Activated naive CD4-positive, alpha-beta T cell treated with Interleukin-2 at 50 U/mL for 16 hours (primary cell): ENCODE results near the gene BMP6.

Source experiments
- DNase-seq: peaks from one replicate; pipeline ENCODE4 v3.0.0-alpha.2; 2020

Gene BMP6

DNA sequence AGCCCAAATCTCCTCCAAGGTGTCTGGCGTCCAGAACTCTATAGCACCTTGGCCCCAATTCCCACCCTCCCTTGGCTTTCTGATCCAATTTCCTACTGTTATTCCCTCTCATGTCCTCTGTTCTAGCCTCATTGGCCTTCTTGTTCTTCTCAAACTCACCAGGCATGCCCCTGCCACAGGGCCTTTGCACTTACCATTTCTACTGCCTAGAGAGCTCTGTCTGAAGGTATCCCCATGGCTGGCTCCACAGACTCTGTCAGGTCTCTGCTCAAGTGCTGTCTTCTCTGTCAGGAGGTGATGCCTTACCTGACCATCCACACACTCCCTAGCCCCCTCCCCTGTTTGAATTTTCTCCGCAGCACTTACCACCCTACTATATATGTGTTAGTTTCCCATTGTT, 5.6 kb upstream of the BMP6 start:
- DNase-seq, result no peak

DNA sequence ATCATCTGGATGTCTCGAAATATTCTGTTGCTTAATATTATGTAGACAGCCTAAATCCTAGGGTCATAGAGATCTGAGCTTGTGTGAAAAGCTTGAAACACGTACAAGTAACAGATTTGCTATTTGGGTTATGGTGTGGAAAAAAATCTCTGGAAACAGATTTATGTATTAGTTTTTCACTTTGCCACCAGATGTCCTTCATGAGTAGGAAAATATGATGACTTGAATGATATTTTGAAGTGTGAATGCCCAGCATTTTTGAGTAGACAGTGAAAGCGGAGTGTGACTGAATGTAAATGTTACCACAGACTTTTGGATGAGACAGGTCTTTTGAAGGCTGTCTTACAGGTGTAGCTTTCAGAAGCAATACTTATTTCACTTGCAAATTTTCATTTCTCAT, 4.2 kb upstream of the BMP6 start:
- no peak for DNase-seq

DNA sequence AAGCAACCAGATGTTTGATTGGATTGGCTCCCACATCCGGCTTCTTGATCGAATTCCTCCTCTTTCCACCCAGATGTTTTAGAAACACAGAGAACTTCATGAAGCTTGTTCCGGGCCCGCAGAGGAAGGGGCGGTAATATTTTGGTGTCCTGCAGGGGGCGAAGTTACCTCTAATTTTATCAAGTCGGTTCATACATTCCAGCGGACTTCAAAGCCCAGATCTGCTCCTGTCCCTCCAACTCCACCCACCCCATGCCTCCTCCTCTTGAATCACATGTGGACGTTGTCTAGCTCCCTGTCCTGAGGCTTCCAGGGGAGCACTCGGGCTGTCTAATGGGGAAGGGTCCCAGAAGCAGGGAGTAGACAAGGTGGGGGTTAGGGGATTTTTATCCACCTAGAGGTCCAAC, 2.9 kb upstream of the BMP6 start:
- peak; percentile 66 for DNase-seq

DNA sequence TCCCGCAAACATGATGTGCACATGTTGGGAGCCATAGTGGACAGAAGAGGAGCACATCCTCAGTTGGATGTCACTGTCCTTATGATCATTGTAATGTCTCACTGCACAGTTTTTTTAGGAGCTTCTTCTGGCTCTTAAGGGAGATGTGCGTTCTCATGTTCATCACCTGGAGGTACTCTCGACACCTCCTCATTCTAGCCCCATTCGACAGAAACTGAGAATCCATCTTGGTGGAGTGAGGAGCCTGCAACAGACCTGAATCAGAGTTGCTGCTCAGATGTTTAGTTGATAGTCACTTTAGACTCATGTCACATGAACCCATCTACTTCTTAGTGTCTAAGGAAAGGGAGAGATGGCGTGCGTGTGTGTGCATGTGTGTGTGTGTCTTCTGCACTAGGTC, 2.3 kb upstream of the BMP6 start:
- DNase-seq, result no peak

DNA sequence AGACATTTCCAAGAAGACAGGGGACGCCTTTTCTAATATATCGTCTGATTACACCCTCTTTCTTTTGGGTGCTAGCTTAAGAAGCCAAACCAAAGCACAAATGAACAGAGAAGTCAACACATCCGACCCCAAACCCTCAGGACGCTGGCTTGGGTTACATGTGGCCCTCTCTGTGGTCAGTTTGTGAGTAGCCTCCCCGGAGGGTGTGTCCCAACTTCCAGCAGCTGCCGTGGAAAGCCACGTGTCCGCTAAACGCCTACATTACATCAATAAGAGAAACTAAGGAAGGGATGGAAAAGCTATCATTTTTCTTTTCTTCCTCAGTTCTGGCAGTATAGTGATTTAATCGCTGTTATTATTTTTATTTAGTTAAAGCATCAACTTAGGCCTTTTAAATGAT, 487 bp upstream of the BMP6 start:
- no peak for DNase-seq

DNA sequence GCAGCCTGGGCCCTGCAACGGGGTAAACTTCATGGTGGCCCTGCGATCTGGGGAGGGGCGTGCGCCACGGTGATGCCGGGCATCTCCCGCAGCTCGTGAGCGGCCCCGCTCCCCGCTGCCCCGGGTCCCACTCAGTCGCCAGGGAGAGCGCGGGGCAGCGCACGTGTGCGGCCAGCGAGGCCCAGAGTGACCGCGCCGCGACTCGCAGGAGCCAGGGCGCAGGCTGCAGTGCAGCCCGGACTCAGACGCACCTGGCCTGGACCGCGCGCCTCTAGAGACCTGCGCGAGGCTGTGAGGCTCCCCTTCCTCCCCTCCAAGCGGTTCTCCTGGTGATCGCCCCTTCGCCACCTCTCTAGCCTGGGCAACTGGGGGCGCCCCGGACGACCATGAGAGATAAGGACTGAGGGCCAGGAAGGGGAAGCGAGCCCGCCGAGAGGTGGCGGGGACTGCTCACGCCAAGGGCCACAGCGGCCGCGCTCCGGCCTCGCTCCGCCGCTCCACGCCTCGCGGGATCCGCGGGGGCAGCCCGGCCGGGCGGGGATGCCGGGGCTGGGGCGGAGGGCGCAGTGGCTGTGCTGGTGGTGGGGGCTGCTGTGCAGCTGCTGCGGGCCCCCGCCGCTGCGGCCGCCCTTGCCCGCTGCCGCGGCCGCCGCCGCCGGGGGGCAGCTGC, 652 bp downstream of the BMP6 start:
- DNase-seq, result no peak

DNA sequence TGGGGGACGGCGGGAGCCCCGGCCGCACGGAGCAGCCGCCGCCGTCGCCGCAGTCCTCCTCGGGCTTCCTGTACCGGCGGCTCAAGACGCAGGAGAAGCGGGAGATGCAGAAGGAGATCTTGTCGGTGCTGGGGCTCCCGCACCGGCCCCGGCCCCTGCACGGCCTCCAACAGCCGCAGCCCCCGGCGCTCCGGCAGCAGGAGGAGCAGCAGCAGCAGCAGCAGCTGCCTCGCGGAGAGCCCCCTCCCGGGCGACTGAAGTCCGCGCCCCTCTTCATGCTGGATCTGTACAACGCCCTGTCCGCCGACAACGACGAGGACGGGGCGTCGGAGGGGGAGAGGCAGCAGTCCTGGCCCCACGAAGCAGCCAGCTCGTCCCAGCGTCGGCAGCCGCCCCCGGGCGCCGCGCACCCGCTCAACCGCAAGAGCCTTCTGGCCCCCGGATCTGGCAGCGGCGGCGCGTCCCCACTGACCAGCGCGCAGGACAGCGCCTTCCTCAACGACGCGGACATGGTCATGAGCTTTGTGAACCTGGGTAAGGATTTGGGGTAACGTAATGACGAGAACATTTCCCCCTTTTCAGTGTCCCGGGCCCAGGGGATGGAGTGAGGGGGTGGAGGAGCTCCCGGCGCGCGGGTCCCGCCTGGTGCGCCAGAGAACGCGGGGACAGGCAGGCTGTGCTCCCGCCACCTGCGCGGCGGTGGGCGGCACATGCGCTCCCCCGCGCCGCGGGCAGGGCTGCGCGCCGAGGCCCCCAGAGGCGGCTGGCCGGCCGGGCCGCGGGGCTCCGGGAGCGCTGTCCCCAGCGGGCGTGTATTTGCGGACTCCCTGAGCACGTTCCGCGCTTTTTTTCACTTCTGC, 1.4 kb downstream of the BMP6 start:
- DNase-seq, result no peak

DNA sequence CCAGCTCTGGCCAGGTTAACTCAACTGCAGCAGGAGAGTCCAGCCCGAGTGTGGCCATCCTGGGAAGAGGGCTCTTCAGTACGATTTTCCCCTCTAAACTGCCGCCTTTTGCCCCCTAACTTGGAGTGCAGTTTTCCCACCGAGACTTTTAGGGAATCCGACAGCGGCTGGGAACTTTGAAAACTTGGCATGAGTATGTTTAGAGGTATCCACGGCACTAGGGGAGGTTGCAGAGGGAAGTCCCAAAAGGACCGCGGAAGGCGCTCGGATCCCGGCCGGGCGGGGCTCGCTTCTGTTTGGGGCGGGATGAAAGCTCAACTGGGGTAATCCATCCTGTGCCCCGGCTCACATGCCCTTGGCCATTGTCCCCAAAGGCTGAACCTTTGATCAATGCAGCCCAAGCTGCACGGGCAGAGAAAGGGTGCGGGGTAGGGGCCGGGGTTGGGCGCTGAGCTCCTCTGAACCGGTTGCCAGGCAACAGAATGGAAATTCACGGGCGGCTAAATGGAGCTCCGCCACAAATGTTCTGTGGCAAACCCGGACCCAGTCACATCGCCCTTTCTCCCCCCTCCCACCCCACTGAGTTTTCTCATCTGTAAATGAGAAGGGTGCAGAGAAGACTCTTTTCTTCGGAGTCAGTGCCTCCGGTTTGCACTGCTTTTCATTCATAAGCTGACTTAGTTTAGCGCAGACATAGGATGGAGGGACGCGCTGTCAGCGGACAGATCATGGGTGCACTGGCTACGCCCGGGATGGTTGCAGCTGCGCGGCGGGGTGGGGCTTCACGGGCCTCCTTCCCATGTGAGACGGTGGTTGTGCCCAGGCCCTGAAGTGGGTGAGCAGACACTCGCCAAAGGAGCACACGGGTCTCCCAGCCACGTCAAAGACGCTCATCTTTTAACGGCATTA, 2.3 kb downstream of the BMP6 start:
- no peak for DNase-seq

DNA sequence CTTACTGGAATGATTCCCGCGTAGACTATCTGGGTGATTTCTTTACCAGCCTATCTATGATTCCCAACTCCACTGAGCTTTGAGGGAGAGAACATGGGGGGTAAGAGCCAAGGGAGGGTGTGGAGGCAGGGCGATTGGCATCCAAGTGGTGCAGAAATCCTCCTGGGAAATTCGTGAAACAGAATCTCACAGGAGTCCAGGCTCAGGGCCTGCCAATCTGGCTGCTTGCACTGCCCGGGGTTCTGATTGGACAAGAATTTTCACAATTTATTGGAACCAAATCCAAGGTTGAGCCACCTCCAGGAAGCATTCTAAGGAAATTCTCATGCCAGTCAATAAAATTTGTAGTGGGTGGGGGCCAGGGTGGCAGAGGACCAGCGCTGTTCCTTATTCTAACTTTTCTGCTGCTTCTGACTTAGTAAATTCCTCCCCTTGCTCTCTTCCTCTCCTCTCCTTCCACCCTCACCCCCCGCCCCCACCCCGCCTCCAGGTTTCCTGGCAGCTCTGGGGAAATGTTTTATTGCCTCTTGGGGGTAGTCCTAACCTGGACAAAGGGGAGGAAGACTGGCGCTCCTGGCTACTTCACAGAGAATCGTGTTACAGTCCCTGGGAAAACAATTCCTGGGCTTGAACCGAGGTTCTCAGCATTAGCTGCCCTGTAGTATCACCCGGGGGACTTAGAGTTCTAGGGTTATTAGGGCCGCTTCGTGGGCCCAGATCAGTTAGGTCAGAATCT, 3.1 kb downstream of the BMP6 start:
- DNase-seq, result no peak

DNA sequence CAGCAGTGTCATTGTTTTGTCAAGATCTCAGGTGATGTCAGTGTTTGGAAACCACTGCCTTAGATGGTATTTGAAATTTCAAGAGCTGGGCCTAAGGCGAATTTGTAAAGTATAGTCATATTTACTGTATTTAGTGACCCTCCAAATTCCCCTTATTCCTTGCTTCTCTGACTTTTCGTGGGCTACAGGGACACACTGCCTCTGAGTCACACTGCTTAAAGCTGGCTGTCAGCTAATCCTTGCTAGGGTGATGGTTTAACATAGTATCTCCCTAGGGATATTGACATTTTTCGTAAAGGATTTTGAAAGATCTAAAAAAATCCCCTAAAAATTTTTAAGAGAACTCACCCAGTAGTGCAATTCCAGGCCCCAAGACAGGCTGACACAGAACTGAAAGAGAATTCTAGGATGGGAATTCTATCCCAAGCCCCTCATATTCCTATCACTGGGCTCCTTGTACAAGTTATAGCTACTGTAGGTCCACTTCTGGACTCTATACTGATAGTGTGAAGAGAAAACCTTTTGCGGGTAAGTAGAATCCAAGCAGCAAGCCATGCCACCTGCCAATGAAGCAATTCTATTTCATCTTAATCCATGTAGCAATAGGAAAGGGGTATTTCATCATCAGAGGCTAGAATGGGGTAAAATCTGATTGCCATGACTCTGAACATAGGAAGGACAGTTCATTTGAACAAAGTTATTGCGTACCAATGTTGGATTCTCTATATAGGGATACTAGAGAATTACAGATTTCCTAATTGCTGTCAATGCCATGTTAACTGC, 4.3 kb downstream of the BMP6 start:
- DNase-seq, result no peak

DNA sequence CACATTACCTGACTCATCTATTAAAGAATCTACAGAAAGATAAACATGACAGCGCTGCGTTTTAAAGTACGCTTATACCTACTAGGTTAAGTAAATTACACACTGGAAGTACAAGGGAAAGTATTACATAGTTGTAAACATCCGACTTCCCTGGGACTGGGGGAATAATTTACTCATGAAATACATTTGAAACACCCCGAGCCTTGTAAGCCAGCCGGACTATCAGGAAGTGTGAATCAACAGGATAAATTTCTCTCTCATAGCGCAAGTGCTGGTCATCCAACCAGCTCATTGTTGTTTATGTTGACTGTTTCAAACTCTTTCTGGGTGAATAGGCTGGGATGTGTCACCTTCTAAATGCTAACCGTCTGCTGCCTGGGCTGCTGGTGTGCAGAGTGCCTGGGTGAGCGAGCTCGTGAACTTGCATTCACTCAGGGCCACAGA, 4.9 kb downstream of the BMP6 start:
- DNase-seq, result no peak

DNA sequence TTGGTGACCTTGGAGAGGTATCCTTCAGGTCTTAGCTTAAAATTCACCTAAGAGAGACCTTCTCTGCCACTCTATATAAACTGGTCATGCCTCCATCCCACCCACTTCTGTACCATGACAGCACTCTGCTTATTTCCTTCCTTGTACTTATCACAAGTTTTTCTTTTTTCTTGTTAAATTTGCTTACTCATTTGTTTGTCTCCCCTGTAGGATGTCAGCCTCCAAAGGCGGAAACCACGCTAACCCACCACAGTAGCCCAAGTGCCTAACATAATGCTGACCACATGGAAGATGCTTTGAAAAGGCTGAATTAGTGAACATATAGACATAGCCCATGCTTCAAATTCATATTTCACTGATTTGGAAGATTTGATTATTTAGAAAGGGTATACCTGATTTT, 5.4 kb downstream of the BMP6 start:
- no peak for DNase-seq

DNA sequence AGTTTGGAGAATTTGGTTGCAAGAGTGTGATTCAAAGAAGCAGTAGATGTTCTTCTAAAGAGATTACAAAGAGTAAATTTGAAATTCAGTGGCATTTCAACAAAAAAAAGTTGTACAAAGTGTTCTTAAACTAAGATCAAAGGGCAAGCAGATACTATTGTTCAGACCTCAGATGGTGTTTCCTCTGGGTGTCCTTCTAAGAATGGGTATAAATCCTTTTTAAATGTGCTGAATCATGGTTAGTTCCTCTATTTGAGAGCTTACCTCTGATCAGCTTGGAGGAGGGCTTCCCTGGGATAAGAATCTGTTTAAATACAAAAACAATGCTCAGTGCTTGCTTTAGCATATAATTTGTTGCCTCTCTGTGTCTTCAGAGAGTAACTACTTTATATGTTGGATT, 6.3 kb downstream of the BMP6 start:
- DNase-seq, result no peak

DNA sequence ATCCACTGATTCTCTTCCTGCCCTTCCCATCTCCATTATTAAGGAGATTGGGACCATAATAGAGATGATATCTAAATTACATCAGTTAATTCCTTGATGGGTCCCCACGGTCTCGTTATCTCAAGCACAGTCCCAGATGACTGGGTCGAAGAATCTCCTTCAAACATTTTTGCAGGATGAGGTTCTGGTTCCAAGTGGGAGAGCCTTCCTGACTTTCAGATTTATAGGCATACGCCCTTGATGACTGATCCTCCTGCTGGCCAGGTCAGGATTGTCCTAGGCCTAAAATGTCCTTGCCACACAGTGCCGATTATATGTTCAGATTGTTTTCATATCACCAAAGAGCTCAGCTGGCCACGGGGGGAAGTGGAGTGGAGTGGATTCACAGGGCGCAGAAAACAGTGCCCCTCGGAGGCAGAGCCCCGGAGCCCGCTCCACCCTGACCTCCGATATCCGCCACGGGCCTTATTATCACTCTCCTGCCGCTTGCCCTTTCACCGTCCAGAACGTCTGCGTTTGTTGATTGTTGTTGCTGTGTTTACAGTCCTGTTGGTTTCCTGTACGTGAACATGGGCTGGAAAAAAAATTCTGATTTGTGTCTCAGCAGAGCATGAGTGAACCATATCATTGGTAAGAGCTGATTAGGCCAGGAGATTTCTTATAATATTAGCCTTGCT, 8.9 kb downstream of the BMP6 start:
- DNase-seq, result no peak

DNA sequence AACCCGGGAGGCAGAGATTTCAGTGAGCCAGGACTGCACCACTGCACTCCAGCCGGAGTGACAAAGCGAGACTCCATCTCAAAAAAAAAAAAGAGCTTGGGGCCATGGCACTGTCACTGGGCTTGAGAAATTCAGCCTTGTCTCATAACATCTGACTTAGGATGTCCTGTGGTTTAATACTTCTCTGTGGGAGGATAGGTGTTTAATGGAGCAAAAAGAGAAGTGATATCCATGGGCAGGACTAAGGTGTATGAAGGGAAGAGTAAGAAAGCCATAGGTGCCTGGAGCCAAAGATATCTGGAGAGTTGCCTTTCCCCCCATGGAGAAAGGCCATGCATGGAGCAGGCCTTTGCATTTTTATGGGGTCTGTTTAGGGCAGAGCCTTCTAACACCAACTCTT, 11.2 kb downstream of the BMP6 start:
- no peak for DNase-seq

DNA sequence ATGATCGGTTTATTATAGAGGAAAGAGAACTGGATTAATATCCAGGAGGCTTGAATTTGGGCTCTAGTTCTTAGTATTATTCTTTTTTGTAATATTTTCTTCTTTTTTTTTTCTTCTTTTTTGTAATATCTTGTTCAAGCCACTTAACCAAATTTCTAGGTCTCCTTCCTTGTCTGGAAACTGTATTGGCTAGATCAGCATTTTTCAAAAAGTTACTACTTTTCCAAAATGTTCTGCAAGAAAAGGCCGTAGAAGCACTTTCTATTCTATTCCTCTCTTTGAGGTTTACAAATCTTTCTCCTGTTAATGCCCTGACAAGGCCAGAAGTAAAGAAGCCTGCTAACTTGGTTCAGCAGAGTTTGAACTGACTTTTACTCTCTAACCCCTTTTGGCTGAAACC, 12.0 kb downstream of the BMP6 start:
- no peak for DNase-seq

DNA sequence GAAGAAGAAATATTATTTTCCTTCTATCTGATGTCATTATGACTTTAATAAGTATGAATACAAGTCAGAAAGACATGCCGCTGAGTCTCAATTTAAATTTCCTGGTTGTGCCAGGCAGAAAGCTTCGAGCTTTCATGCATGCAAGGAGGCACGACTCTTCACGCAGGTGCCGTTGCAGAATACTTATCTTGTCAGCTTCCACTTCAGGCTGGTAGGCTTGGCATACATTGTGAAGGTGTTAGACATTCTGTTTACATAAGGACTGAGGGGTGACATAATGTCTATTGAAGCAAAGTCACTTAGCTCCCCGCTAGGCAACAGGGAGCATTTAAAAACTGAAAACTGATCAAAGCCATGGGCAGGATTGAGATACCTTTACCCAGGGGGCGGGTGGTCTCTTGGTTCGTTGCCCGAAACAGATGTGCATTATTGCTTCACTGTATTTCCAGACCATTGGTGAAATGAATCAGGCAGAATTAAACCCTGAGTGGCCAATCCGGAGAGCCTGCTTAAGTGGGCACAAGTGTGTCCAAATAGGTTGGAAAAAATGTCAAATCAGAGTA, 16.4 kb downstream of the BMP6 start:
- DNase-seq, result no peak

DNA sequence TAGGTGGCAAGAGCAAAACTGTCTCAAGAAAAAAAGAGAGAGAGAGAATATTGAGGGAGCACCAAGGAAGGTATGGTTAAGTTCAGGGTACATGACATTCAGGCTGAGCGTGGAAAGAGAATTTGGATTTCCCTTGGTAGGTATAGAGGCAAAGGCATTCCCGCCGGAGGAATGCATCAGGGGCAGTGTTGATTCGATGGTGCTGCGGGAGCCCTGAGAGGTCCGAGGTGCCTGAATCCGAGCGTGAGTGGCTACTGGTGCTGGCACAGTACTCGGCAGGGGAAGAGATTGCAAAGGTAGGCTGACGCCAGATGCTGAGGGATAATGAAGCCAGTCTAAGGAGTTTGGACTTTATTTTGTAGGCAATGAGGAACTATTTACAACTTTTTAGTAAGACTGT, 20.0 kb downstream of the BMP6 start:
- DNase-seq, result no peak

DNA sequence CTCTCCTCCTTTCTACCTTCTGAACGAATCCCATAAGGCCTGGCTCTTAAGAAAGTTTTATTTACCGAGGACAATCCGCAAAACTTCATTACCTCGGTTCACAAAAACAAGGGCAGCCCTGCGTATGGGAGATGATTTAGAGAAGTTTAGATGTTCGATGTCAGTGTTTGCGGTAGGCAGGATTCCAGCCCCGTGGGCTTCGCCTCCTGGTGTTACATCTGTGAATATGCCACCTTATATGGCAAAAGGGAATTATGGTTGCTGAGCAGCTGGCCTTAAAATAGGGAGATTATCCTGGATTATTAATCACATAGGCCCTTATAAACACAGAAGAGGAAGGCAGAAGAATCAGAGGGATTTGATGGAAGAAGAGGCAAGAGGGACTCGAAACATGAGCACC, 21.1 kb downstream of the BMP6 start:
- DNase-seq, result no peak

DNA sequence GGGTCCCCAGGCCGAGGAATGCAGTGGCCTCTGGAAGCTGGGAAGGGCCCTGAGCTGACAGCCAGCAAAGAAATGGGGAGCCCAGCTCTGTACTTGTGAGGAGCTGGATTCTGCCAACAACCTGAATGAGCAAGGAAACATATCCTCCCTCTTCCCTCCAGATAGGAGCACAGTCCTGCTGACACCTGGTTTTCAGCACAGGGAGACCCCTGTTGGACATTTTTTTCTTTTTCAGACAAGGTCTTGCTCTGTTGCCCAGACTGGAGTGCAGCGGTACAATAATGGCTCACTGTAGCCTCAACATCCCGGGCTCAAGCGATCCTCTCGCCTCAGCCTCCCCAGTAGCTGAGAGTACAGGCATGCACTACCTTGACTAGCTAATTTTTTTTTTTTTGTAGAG, 21.5 kb downstream of the BMP6 start:
- DNase-seq, result no peak

DNA sequence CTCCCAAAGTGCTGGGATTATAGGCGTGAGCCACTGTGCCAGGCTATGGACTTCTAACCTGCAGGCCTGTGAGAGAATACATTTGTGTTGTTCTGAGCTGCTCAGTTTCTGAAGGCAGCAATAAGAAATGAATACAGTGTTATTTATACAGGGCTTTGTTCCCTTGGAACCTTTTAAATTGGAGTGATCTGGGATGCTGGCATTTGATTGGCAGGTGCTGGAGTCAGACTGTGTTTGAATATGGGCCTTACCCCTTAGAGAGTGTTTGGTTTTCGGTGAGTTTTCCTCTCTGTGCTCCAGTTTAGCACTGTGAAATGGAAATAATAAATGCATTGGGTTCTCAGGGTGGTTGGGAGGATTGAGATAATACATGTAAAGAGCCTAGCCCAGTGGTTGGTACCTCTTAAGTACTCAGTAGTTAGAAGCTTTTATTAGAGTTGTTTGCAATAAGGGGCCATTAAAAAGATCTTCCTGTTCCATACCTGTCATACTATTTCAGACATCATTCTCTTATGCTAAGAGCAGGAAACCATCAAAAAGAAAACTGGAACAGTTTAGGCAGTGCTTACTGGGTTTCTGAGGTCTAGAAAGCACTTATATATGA, 22.1 kb downstream of the BMP6 start:
- no peak for DNase-seq
